GM10248 (cell line): ENCODE measurements around the gene PYY.

Experiments
- CTCF ChIA-PET: fragments of 300-600 bp; sonication (Branson Sonifier 250); formaldehyde crosslinking; extraction: SDS; loops from one replicate; lab custom pipeline; 2021; ENCODE audit warnings: antibody characterized with exemption; lab: Yijun Ruan, JAX
- POLR2A ChIA-PET: fragments of 350-650 bp; sonication (Branson Sonifier 250); formaldehyde crosslinking; extraction: SDS; loops from one replicate; lab custom pipeline; 2020; ENCODE audit warnings: antibody characterized with exemption; lab: Yijun Ruan, JAX
- DNase-seq: peaks from one replicate; pipeline ENCODE4 v3.0.0; 2012; ENCODE audit errors: extremely low spot score
- CTCF ChIP-seq: IDR thresholded peaks from 2 replicates; pipeline ENCODE4 v1.5.1; 2012; ENCODE audit warnings: mild to moderate bottlenecking, low read depth; ENCODE audit errors: extremely low read depth, missing control alignments, control extremely low read depth

PYY gene

GRCh38 chr17:43915559-43915958 is 38.2 kb downstream of the PYY start:
- ChIA-PET POLR2A (no interaction called here), CTCF (interaction anchor here (2.1 to 2.2 kb wide), 3 partner anchors 29 to 38 kb away, joined by 7 to 8 read pairs (median 8); no protein-coding TSS in a partner anchor)
- no peak for DNase-seq
- no peak for TF ChIP-seq CTCF

- no peak for TF ChIP-seq CTCF
- ChIA-PET POLR2A (no interaction called here), CTCF (interaction anchor here (1.2 to 2.2 kb wide), 8 partner anchors 11 to 127 kb away, joined by 3 to 8 read pairs (median 4); no protein-coding TSS in a partner anchor)
- no peak for DNase-seq
Measured at GRCh38 chr17:43914451-43914850, 39.3 kb downstream of the PYY start.

- no peak for DNase-seq
- no peak for TF ChIP-seq CTCF
- ChIA-PET POLR2A (no interaction called here), CTCF (interaction anchor here (0.6 to 2.2 kb wide), 9 partner anchors 12 to 128 kb away, joined by 3 to 8 read pairs (median 3); no protein-coding TSS in a partner anchor)
Measured at GRCh38 chr17:43913584-43913983, 40.2 kb downstream of the PYY start.

- no peak for TF ChIP-seq CTCF
- ChIA-PET POLR2A (interaction anchor here (0.5 kb wide), 1 partner anchor 83 kb away, joined by 6 read pairs; no protein-coding TSS in a partner anchor), CTCF (interaction anchor here (4.6 to 4.7 kb wide), 3 partner anchors 11 to 31 kb away, joined by 25 to 50 read pairs (median 34); partner anchors contain the start of gene PPY)
- DNase-seq, result no peak
Measured at GRCh38 chr17:43912635-43913304, 41.0 kb downstream of the PYY start.

- ChIA-PET POLR2A (interaction anchor here (0.5 kb wide), 1 partner anchor 84 kb away, joined by 6 read pairs; no protein-coding TSS in a partner anchor), CTCF (interaction anchor here (4.6 to 4.7 kb wide), 3 partner anchors 11 to 31 kb away, joined by 25 to 50 read pairs (median 34); partner anchors contain the start of gene PPY)
Measured at GRCh38 chr17:43911904-43912303, 41.8 kb downstream of the PYY start.

More at GRCh38 chr17:43911904-43912303, 41.8 kb downstream of the PYY start:
- DNase-seq, result no peak
- no peak for TF ChIP-seq CTCF
